ENCODE measurements around the gene FLAD1. TPM values are rescaled to one million over a fixed set of nuclear protein-coding genes. Genes with fewer than 3 reads are reported as not detected.

Gene FLAD1
- total RNA-seq, 1 experiment from 2014 or later: 33.4 TPM

- DNase-seq (ENCODE audit: low read depth): no peak
- in situ Hi-C loops (cut with HindIII; ENCODE audit: low pct_unique_long_range_greater_than_20kb, low sequenced_read_pairs): no loop called here
These were observed 36.5 kb downstream of the FLAD1 start for GRCh38 chr1:155019377-155020245.

- no peak for DNase-seq (ENCODE audit: low read depth)
- in situ Hi-C loops (cut with HindIII; ENCODE audit: low pct_unique_long_range_greater_than_20kb, low sequenced_read_pairs): no loop called here
These were observed 39.2 kb downstream of the FLAD1 start for GRCh38 chr1:155022136-155022926.

- in situ Hi-C loops (cut with HindIII; ENCODE audit: low pct_unique_long_range_greater_than_20kb, low sequenced_read_pairs): no loop called here
These were observed 39.7 kb downstream of the FLAD1 start for GRCh38 chr1:155022927-155023236.

GRCh38 chr1:155023627-155024026 lies 40.5 kb downstream of the FLAD1 start:
- in situ Hi-C loops (cut with HindIII; ENCODE audit: low pct_unique_long_range_greater_than_20kb, low sequenced_read_pairs): no loop called here
- DNase-seq (ENCODE audit: low read depth): no peak

More at GRCh38 chr1:155022927-155023236, 39.7 kb downstream of the FLAD1 start:
- DNase-seq (ENCODE audit: low read depth): no peak

- DNase-seq (ENCODE audit: low read depth): no peak
- in situ Hi-C loops (cut with HindIII; ENCODE audit: low pct_unique_long_range_greater_than_20kb, low sequenced_read_pairs): no loop called here
These were observed 41.2 kb downstream of the FLAD1 start for GRCh38 chr1:155024315-155024714.

- in situ Hi-C loops (cut with HindIII; ENCODE audit: low pct_unique_long_range_greater_than_20kb, low sequenced_read_pairs): no loop called here
- no peak for DNase-seq (ENCODE audit: low read depth)
These were observed 43.0 kb downstream of the FLAD1 start for GRCh38 chr1:155026154-155026553.

- DNase-seq (ENCODE audit: low read depth): no peak
These were observed 43.4 kb downstream of the FLAD1 start for GRCh38 chr1:155026588-155026987.

GRCh38 chr1:155029513-155030242 lies 46.5 kb downstream of the FLAD1 start:
- DNase-seq (ENCODE audit: low read depth): no peak
- in situ Hi-C loops (cut with HindIII; ENCODE audit: low pct_unique_long_range_greater_than_20kb, low sequenced_read_pairs): no loop called here

More at GRCh38 chr1:155026588-155026987, 43.4 kb downstream of the FLAD1 start:
- in situ Hi-C loops (cut with HindIII; ENCODE audit: low pct_unique_long_range_greater_than_20kb, low sequenced_read_pairs): no loop called here

- no peak for DNase-seq (ENCODE audit: low read depth)
- in situ Hi-C loops (cut with HindIII; ENCODE audit: low pct_unique_long_range_greater_than_20kb, low sequenced_read_pairs): no loop called here
These were observed 47.2 kb downstream of the FLAD1 start for GRCh38 chr1:155030243-155030795.

GRCh38 chr1:155030899-155031298 lies 47.8 kb downstream of the FLAD1 start:
- DNase-seq (ENCODE audit: low read depth): no peak
- in situ Hi-C loops (cut with HindIII; ENCODE audit: low pct_unique_long_range_greater_than_20kb, low sequenced_read_pairs): no loop called here

GRCh38 chr1:155032886-155033285 lies 49.7 kb downstream of the FLAD1 start:
- no peak for DNase-seq (ENCODE audit: low read depth)
- in situ Hi-C loops (cut with HindIII; ENCODE audit: low pct_unique_long_range_greater_than_20kb, low sequenced_read_pairs): no loop called here

GRCh38 chr1:155033524-155033923 lies 50.4 kb downstream of the FLAD1 start, which contains the start of the genes DCST1 and DCST2:
Gene DCST1, plus strand, starts transcription at chr1:155033824. Its CDS starts 213 bp downstream, at chr1:155034037.
Gene DCST2, minus strand, starts transcription at chr1:155033781. Its CDS starts 80 bp downstream, at chr1:155033701.
- in situ Hi-C loops (cut with HindIII; ENCODE audit: low pct_unique_long_range_greater_than_20kb, low sequenced_read_pairs): no loop called here
- DNase-seq (ENCODE audit: low read depth): no peak

GRCh38 chr1:155034318-155035208 lies 51.4 kb downstream of the FLAD1 start:
- no peak for DNase-seq (ENCODE audit: low read depth)
- in situ Hi-C loops (cut with HindIII; ENCODE audit: low pct_unique_long_range_greater_than_20kb, low sequenced_read_pairs): no loop called here

- no peak for DNase-seq (ENCODE audit: low read depth)
- in situ Hi-C loops (cut with HindIII; ENCODE audit: low pct_unique_long_range_greater_than_20kb, low sequenced_read_pairs): no loop called here
These were observed 52.8 kb downstream of the FLAD1 start for GRCh38 chr1:155035936-155036335.

- no peak for DNase-seq (ENCODE audit: low read depth)
- in situ Hi-C loops (cut with HindIII; ENCODE audit: low pct_unique_long_range_greater_than_20kb, low sequenced_read_pairs): no loop called here
These were observed 53.9 kb downstream of the FLAD1 start for GRCh38 chr1:155037043-155037442.

- DNase-seq (ENCODE audit: low read depth): no peak
- in situ Hi-C loops (cut with HindIII; ENCODE audit: low pct_unique_long_range_greater_than_20kb, low sequenced_read_pairs): no loop called here
These were observed 54.8 kb downstream of the FLAD1 start for GRCh38 chr1:155037851-155038441.
